Activated naive CD8-positive, alpha-beta T cell (primary cell): ENCODE measurements around the gene EZH2.
A peak's percentile ranks its signal among the peaks of the same experiment; 100 is the strongest.

Experiments used
- H3K27ac Mint-ChIP-seq: one replicate; pipeline ENCODE4 v1.8.0; 2021; ENCODE audit warnings: mixed read lengths
- H3K27me3 Mint-ChIP-seq: one replicate; pipeline ENCODE4 v1.8.0; 2021; ENCODE audit warnings: mixed read lengths
- H3K36me3 Mint-ChIP-seq: one replicate; pipeline ENCODE4 v1.8.0; 2021; ENCODE audit warnings: mixed read lengths
- H3K4me1 Mint-ChIP-seq: one replicate; pipeline ENCODE4 v1.8.0; 2021; ENCODE audit warnings: low read depth, mixed read lengths
- H3K4me3 Mint-ChIP-seq: one replicate; pipeline ENCODE4 v1.8.0; 2021; ENCODE audit warnings: mild to moderate bottlenecking, mixed read lengths
- H3K9me3 Mint-ChIP-seq: one replicate; pipeline ENCODE4 v1.8.0; 2021; ENCODE audit warnings: low read depth, mixed read lengths

Gene EZH2

GRCh38 chr7:148793590-148793989 is 90.5 kb downstream of the EZH2 start:
- Mint-ChIP-seq H3K27me3 (no peaks in the 10 kb centered on the region), H3K9me3 (no peaks in the 10 kb centered on the region), H3K4me3 (no peak overlapping the region), H3K36me3 (peaks cover 20% of the 10 kb centered on the region), H3K27ac (peak overlapping the region; percentile 46), H3K4me1 (peaks cover 4% of the 10 kb centered on the region)

GRCh38 chr7:148791546-148791945 is 92.5 kb downstream of the EZH2 start:
- Mint-ChIP-seq H3K27ac (no peak overlapping the region), H3K4me3 (no peak overlapping the region), H3K36me3 (peaks cover 18% of the 10 kb centered on the region), H3K4me1 (peaks cover 4% of the 10 kb centered on the region), H3K9me3 (no peaks in the 10 kb centered on the region), H3K27me3 (no peaks in the 10 kb centered on the region)

- Mint-ChIP-seq H3K27ac (no peak overlapping the region), H3K4me3 (no peak overlapping the region), H3K27me3 (no peaks in the 10 kb centered on the region), H3K9me3 (no peaks in the 10 kb centered on the region), H3K36me3 (peaks cover 15% of the 10 kb centered on the region), H3K4me1 (peaks cover 4% of the 10 kb centered on the region)
Measured at GRCh38 chr7:148790850-148791249, 93.2 kb downstream of the EZH2 start.

GRCh38 chr7:148790131-148790726 is 93.9 kb downstream of the EZH2 start:
- peaks cover 15% of the 10 kb centered on the region for H3K36me3 Mint-ChIP-seq

GRCh38 chr7:148789220-148789619 is 94.9 kb downstream of the EZH2 start:
- H3K36me3 Mint-ChIP-seq, result peaks cover 15% of the 10 kb centered on the region
- no peak overlapping the region for H3K4me3 Mint-ChIP-seq
- H3K27ac Mint-ChIP-seq, result no peak overlapping the region
- peaks cover 4% of the 10 kb centered on the region for H3K4me1 Mint-ChIP-seq
- no peaks in the 10 kb centered on the region for H3K9me3 Mint-ChIP-seq
- no peaks in the 10 kb centered on the region for H3K27me3 Mint-ChIP-seq

More at GRCh38 chr7:148790131-148790726, 93.9 kb downstream of the EZH2 start:
- no peaks in the 10 kb centered on the region for H3K9me3 Mint-ChIP-seq
- H3K4me1 Mint-ChIP-seq, result peaks cover 4% of the 10 kb centered on the region
- H3K4me3 Mint-ChIP-seq, result no peak overlapping the region
- H3K27me3 Mint-ChIP-seq, result no peaks in the 10 kb centered on the region
- no peak overlapping the region for H3K27ac Mint-ChIP-seq

GRCh38 chr7:148787571-148788295 is 96.4 kb downstream of the EZH2 start:
- Mint-ChIP-seq H3K9me3 (no peaks in the 10 kb centered on the region), H3K36me3 (peaks cover 10% of the 10 kb centered on the region), H3K4me3 (no peak overlapping the region), H3K4me1 (no peaks in the 10 kb centered on the region), H3K27me3 (no peaks in the 10 kb centered on the region), H3K27ac (no peak overlapping the region)

- no peak overlapping the region for H3K4me3 Mint-ChIP-seq
- no peak overlapping the region for H3K27ac Mint-ChIP-seq
- H3K4me1 Mint-ChIP-seq, result peaks cover 2% of the 10 kb centered on the region
- H3K9me3 Mint-ChIP-seq, result no peaks in the 10 kb centered on the region
- peaks cover 9% of the 10 kb centered on the region for H3K36me3 Mint-ChIP-seq
- H3K27me3 Mint-ChIP-seq, result no peaks in the 10 kb centered on the region
Measured at GRCh38 chr7:148783801-148784527, 100.1 kb downstream of the EZH2 start.

- Mint-ChIP-seq H3K4me3 (no peak overlapping the region), H3K27ac (no peak overlapping the region), H3K36me3 (peaks cover 9% of the 10 kb centered on the region), H3K4me1 (peaks cover 2% of the 10 kb centered on the region), H3K9me3 (no peaks in the 10 kb centered on the region), H3K27me3 (no peaks in the 10 kb centered on the region)
Measured at GRCh38 chr7:148782757-148783456, 101.2 kb downstream of the EZH2 start.

GRCh38 chr7:148774471-148774870 is 109.6 kb downstream of the EZH2 start:
- peaks cover 14% of the 10 kb centered on the region for H3K36me3 Mint-ChIP-seq
- H3K4me1 Mint-ChIP-seq, result peaks cover 31% of the 10 kb centered on the region
- H3K27me3 Mint-ChIP-seq, result no peaks in the 10 kb centered on the region
- peak overlapping the region; percentile 34 for H3K27ac Mint-ChIP-seq
- H3K9me3 Mint-ChIP-seq, result no peaks in the 10 kb centered on the region
- no peak overlapping the region for H3K4me3 Mint-ChIP-seq

- Mint-ChIP-seq H3K4me1 (peaks cover 31% of the 10 kb centered on the region), H3K4me3 (peak overlapping the region; percentile 58), H3K27ac (peak overlapping the region; percentile 90), H3K27me3 (no peaks in the 10 kb centered on the region), H3K9me3 (no peaks in the 10 kb centered on the region), H3K36me3 (peaks cover 14% of the 10 kb centered on the region)
Measured at GRCh38 chr7:148773334-148773733, 110.8 kb downstream of the EZH2 start.

- Mint-ChIP-seq H3K4me1 (peaks cover 31% of the 10 kb centered on the region), H3K4me3 (peak overlapping the region; percentile 58), H3K36me3 (peaks cover 12% of the 10 kb centered on the region), H3K9me3 (no peaks in the 10 kb centered on the region), H3K27me3 (no peaks in the 10 kb centered on the region), H3K27ac (peak overlapping the region; percentile 90)
Measured at GRCh38 chr7:148772297-148773089, 111.6 kb downstream of the EZH2 start.

GRCh38 chr7:148770004-148770403 is 114.1 kb downstream of the EZH2 start:
- H3K9me3 Mint-ChIP-seq, result no peaks in the 10 kb centered on the region
- no peak overlapping the region for H3K4me3 Mint-ChIP-seq
- H3K27ac Mint-ChIP-seq, result no peak overlapping the region
- peaks cover 7% of the 10 kb centered on the region for H3K36me3 Mint-ChIP-seq
- peaks cover 26% of the 10 kb centered on the region for H3K4me1 Mint-ChIP-seq
- no peaks in the 10 kb centered on the region for H3K27me3 Mint-ChIP-seq

GRCh38 chr7:148763622-148764021 is 120.5 kb downstream of the EZH2 start:
- Mint-ChIP-seq H3K4me3 (no peak overlapping the region), H3K27ac (no peak overlapping the region), H3K9me3 (no peaks in the 10 kb centered on the region), H3K36me3 (peaks cover 5% of the 10 kb centered on the region), H3K27me3 (no peaks in the 10 kb centered on the region), H3K4me1 (no peaks in the 10 kb centered on the region)

GRCh38 chr7:148761499-148762278 is 122.4 kb downstream of the EZH2 start:
- Mint-ChIP-seq H3K4me1 (no peaks in the 10 kb centered on the region), H3K36me3 (peaks cover 13% of the 10 kb centered on the region), H3K27me3 (no peaks in the 10 kb centered on the region), H3K4me3 (no peak overlapping the region), H3K9me3 (no peaks in the 10 kb centered on the region), H3K27ac (no peak overlapping the region)
